Astrocyte (in vitro differentiated cells and primary cell): ENCODE results near the gene ARHGAP32.

Source experiments
- CTCF ChIP-seq: IDR thresholded peaks from 2 replicates; pipeline ENCODE4 v1.5.1; 2011; ENCODE audit warnings: low read depth, mild to moderate bottlenecking, inconsistent platforms, low read length, moderate library complexity; ENCODE audit not compliant: insufficient read depth
- EZH2 ChIP-seq: IDR thresholded peaks from 2 replicates; pipeline ENCODE4 v1.6.1; 2012; ENCODE audit warnings: mild to moderate bottlenecking, low read length, inconsistent platforms; ENCODE audit not compliant: insufficient read depth

- TF ChIP-seq CTCF (no peak), EZH2 (no peak)
These were observed 249.9 kb downstream of the ARHGAP32 start for GRCh38 chr11:128942272-128942612.
